Measurements from ENCODE around the gene DDX11.
"Not testable (repeated sequence)": the region's sequence is repeated elsewhere in the genome, so short reads cannot be mapped to it uniquely, and the experiment has no call there.

Gene DDX11

GRCh38 chr12:31084241-31084640 lies 10.6 kb downstream of the DDX11 start:
- H3K36me3 ChIP-seq (replicated peaks); in situ Hi-C loops (cut with HindIII; ENCODE audit: low pct_ligation_motif_present, low sequenced_read_pairs): not testable (repeated sequence)

GRCh38 chr12:31086032-31086431 lies 12.4 kb downstream of the DDX11 start:
- H3K36me3 ChIP-seq (replicated peaks); H3K27me3 ChIP-seq (replicated peaks); H3K4me3 ChIP-seq (ENCODE audit: low read depth, low read length); in situ Hi-C loops (cut with HindIII; ENCODE audit: low pct_ligation_motif_present, low sequenced_read_pairs); H3K27ac ChIP-seq; DNase-seq: not testable (repeated sequence)

More at GRCh38 chr12:31084241-31084640, 10.6 kb downstream of the DDX11 start:
- H3K4me3 ChIP-seq (ENCODE audit: low read depth, low read length); DNase-seq; H3K27ac ChIP-seq; H3K27me3 ChIP-seq (replicated peaks): not testable (repeated sequence)

- in situ Hi-C loops (cut with HindIII; ENCODE audit: low pct_ligation_motif_present, low sequenced_read_pairs); H3K27me3 ChIP-seq (replicated peaks); H3K36me3 ChIP-seq (replicated peaks); H3K27ac ChIP-seq; H3K4me3 ChIP-seq (ENCODE audit: low read depth, low read length); DNase-seq: not testable (repeated sequence)
Measured at GRCh38 chr12:31087486-31087885, 13.8 kb downstream of the DDX11 start.

GRCh38 chr12:31087956-31088355 lies 14.3 kb downstream of the DDX11 start:
- DNase-seq; H3K27ac ChIP-seq; H3K27me3 ChIP-seq (replicated peaks); in situ Hi-C loops (cut with HindIII; ENCODE audit: low pct_ligation_motif_present, low sequenced_read_pairs); H3K36me3 ChIP-seq (replicated peaks); H3K4me3 ChIP-seq (ENCODE audit: low read depth, low read length): not testable (repeated sequence)

GRCh38 chr12:31089072-31089471 lies 15.4 kb downstream of the DDX11 start:
- Histone ChIP-seq H3K27ac (no peak overlapping the region), H3K4me3 (ENCODE audit: low read depth, low read length) (no peak overlapping the region), H3K27me3 (replicated peaks) (no peaks in the 10 kb centered on the region), H3K36me3 (replicated peaks) (no peaks in the 10 kb centered on the region)
- in situ Hi-C loops (cut with HindIII; ENCODE audit: low pct_ligation_motif_present, low sequenced_read_pairs): no loop called here
- TF ChIP-seq CTCF (IDR thresholded peaks at IDR 0.05; ENCODE audit: low read depth, low read length, missing control alignments): no peak
- DNase-seq: no peak

- H3K27ac ChIP-seq; H3K27me3 ChIP-seq (replicated peaks); in situ Hi-C loops (cut with HindIII; ENCODE audit: low pct_ligation_motif_present, low sequenced_read_pairs); H3K36me3 ChIP-seq (replicated peaks); H3K4me3 ChIP-seq (ENCODE audit: low read depth, low read length); DNase-seq: not testable (repeated sequence)
Measured at GRCh38 chr12:31091629-31092028, 18.0 kb downstream of the DDX11 start.

GRCh38 chr12:31092718-31093117 lies 19.1 kb downstream of the DDX11 start:
- DNase-seq; H3K27ac ChIP-seq; in situ Hi-C loops (cut with HindIII; ENCODE audit: low pct_ligation_motif_present, low sequenced_read_pairs); H3K4me3 ChIP-seq (ENCODE audit: low read depth, low read length); H3K27me3 ChIP-seq (replicated peaks); H3K36me3 ChIP-seq (replicated peaks): not testable (repeated sequence)

- H3K4me3 ChIP-seq (ENCODE audit: low read depth, low read length); H3K36me3 ChIP-seq (replicated peaks); H3K27ac ChIP-seq; H3K27me3 ChIP-seq (replicated peaks); DNase-seq; in situ Hi-C loops (cut with HindIII; ENCODE audit: low pct_ligation_motif_present, low sequenced_read_pairs): not testable (repeated sequence)
Measured at GRCh38 chr12:31095080-31095860, 21.6 kb downstream of the DDX11 start.

GRCh38 chr12:31096251-31097065 lies 22.8 kb downstream of the DDX11 start:
- H3K27ac ChIP-seq; DNase-seq; H3K27me3 ChIP-seq (replicated peaks); H3K36me3 ChIP-seq (replicated peaks); in situ Hi-C loops (cut with HindIII; ENCODE audit: low pct_ligation_motif_present, low sequenced_read_pairs); H3K4me3 ChIP-seq (ENCODE audit: low read depth, low read length): not testable (repeated sequence)

- H3K4me3 ChIP-seq (ENCODE audit: low read depth, low read length); H3K27me3 ChIP-seq (replicated peaks); in situ Hi-C loops (cut with HindIII; ENCODE audit: low pct_ligation_motif_present, low sequenced_read_pairs); H3K27ac ChIP-seq; H3K36me3 ChIP-seq (replicated peaks); DNase-seq: not testable (repeated sequence)
Measured at GRCh38 chr12:31097819-31098218, 24.2 kb downstream of the DDX11 start.

GRCh38 chr12:31098363-31098762 lies 24.7 kb downstream of the DDX11 start:
- H3K36me3 ChIP-seq (replicated peaks); H3K27ac ChIP-seq; H3K4me3 ChIP-seq (ENCODE audit: low read depth, low read length); H3K27me3 ChIP-seq (replicated peaks); DNase-seq; in situ Hi-C loops (cut with HindIII; ENCODE audit: low pct_ligation_motif_present, low sequenced_read_pairs): not testable (repeated sequence)

- H3K36me3 ChIP-seq (replicated peaks); H3K27me3 ChIP-seq (replicated peaks); H3K27ac ChIP-seq; H3K4me3 ChIP-seq (ENCODE audit: low read depth, low read length); DNase-seq; in situ Hi-C loops (cut with HindIII; ENCODE audit: low pct_ligation_motif_present, low sequenced_read_pairs): not testable (repeated sequence)
Measured at GRCh38 chr12:31098771-31099170, 25.1 kb downstream of the DDX11 start.

- DNase-seq; H3K27ac ChIP-seq; H3K4me3 ChIP-seq (ENCODE audit: low read depth, low read length); H3K27me3 ChIP-seq (replicated peaks); in situ Hi-C loops (cut with HindIII; ENCODE audit: low pct_ligation_motif_present, low sequenced_read_pairs); H3K36me3 ChIP-seq (replicated peaks): not testable (repeated sequence)
Measured at GRCh38 chr12:31099434-31099833, 25.8 kb downstream of the DDX11 start.

Data from brain microvascular endothelial cell (primary cell).